ENCODE results near the gene ATXN1. TPM values are rescaled to one million over a fixed set of nuclear protein-coding genes. Genes with fewer than 3 reads are reported as not detected.

Gene ATXN1
- total and polyA plus RNA-seq, 2 of the 8 experiments (the other 6 are each of a cell fraction or from before 2014, with no cell fraction given) = 1.6 to 4.0 TPM

GRCh38 chr6:16494793-16495192 lies 266.5 kb downstream of the ATXN1 start:
- no peak overlapping the region for H3K23ac ChIP-seq (ENCODE audit: insufficient read length)
- peaks cover 4 to 21% (median 9%) of the 10 kb centered on the region in 4 experiments for H3K4me1 ChIP-seq (replicated peaks in 1 of 4; ENCODE audit: control insufficient read depth in 3 of 4, insufficient read depth in 4 of 4, low read length in 3 of 4)
- H4K91ac ChIP-seq (replicated peaks; ENCODE audit: insufficient read length, low read length) = no peak overlapping the region
- H3K79me2 ChIP-seq (ENCODE audit: control insufficient read depth in 1 of 2, insufficient read depth in 2 of 2, low read length in 2 of 2) = no peaks in the 10 kb centered on the region
- H2BK20ac ChIP-seq (ENCODE audit: low read length) = no peak overlapping the region
- H3K9me3 ChIP-seq (ENCODE audit: insufficient read depth in 2 of 2, low read depth in 1 of 2, low read length in 1 of 2) = peaks cover 6 to 8% of the 10 kb centered on the region in 2 experiments; a peak in 1 of 4 replicates
- no peak overlapping the region for H4K5ac ChIP-seq (ENCODE audit: insufficient read length, low read depth, low read length)
- DNase-seq (ENCODE audit: low read depth in 1 of 2, low spot score in 2 of 2) = no peak
- no peak overlapping the region for H3K4ac ChIP-seq (replicated peaks; ENCODE audit: insufficient read length, low read depth, low read length)
- POLR2A ChIA-PET (ENCODE audit: partially characterized antibody) = no interaction called here
- no peak for FAIRE-seq
- H3K4me3 ChIP-seq (ENCODE audit: extremely low read depth in 1 of 4, insufficient read depth in 2 of 4, low read depth in 3 of 4, low read length in 4 of 4) = no peak overlapping the region
- H3K4me2 ChIP-seq (ENCODE audit: insufficient read depth in 1 of 2, low read depth in 2 of 2, low read length in 2 of 2) = no peak overlapping the region
- no peak overlapping the region for H2AFZ ChIP-seq (ENCODE audit: low read length)
- H2BK5ac ChIP-seq (ENCODE audit: low read depth, low read length) = no peak overlapping the region
- no peak overlapping the region for H2BK12ac ChIP-seq (ENCODE audit: low read depth, low read length)
- no peak overlapping the region for H2BK120ac ChIP-seq (replicated peaks; ENCODE audit: low read depth, low read length)
- H3K18ac ChIP-seq (ENCODE audit: extremely low read depth, low read length) = no peak overlapping the region
- no peak overlapping the region for H3K27ac ChIP-seq (ENCODE audit: low read depth, low read length)
- no peak overlapping the region for H3K9ac ChIP-seq (replicated peaks in 1 of 4; ENCODE audit: extremely low read depth in 1 of 4, low read depth in 3 of 4, low read length in 3 of 4)
- H3K79me1 ChIP-seq (ENCODE audit: low read depth, low read length) = no peaks in the 10 kb centered on the region
- 80% methylated on average over 3 of the region's 3 CpGs; no CpG with 5 or more reads in 1 of the 2 experiments for WGBS, 2 experiments (ENCODE audit: extremely low coverage in 1 of 2, insufficient coverage in 1 of 2, insufficient read length in 1 of 2, insufficient replicate concordance in 2 of 2, low coverage in 1 of 2, low lambda C conversion rate in 2 of 2, missing lambda C conversion rate in 1 of 2)
- CTCF ChIA-PET (ENCODE audit: partially characterized antibody) = interaction anchor here (1.8 to 2.9 kb wide), 3 partner anchors 10 to 18 kb away, joined by 6 to 20 read pairs (median 7); no protein-coding TSS in a partner anchor
- no peak overlapping the region for H2AK5ac ChIP-seq (ENCODE audit: low read depth, low read length)
- H3K56ac ChIP-seq (replicated peaks; ENCODE audit: insufficient read length, low read depth, low read length) = no peak overlapping the region
- H4K8ac ChIP-seq (ENCODE audit: extremely low read depth, insufficient read depth, low read length) = no peak overlapping the region
- no peaks in the 10 kb centered on the region for H3K23me2 ChIP-seq (ENCODE audit: low read depth, low read length)
- no peak overlapping the region for H2BK15ac ChIP-seq (ENCODE audit: low read length)
- H3K14ac ChIP-seq (ENCODE audit: insufficient read length) = no peak overlapping the region
- H4K20me1 ChIP-seq (replicated peaks in 1 of 2; ENCODE audit: control insufficient read depth in 1 of 2, insufficient read depth in 2 of 2, low read length in 2 of 2) = no peaks in the 10 kb centered on the region
- no peaks in the 10 kb centered on the region for H3K36me3 ChIP-seq (ENCODE audit: control insufficient read depth in 2 of 4, insufficient read depth in 4 of 4, low read length in 3 of 4)
- no peaks in the 10 kb centered on the region for H3K27me3 ChIP-seq (replicated peaks in 1 of 4; ENCODE audit: control insufficient read depth in 3 of 4, extremely low read depth in 1 of 4, insufficient read depth in 3 of 4, low read length in 3 of 4)
- TF ChIP-seq ASH2L (IDR thresholded peaks at IDR 0.05; ENCODE audit: low read length) (no peak), MAFK (IDR thresholded peaks at IDR 0.05; ENCODE audit: low read depth, low read length) (no peak), RBBP5 (IDR thresholded peaks at IDR 0.05; ENCODE audit: borderline replicate concordance, low read depth, low read length) (no peak), RAD21 (IDR thresholded peaks at IDR 0.05 in 1 of 2, conservative IDR thresholded peaks at IDR 0.05 in 1 of 2; ENCODE audit: low read depth in 2 of 2, low read length in 2 of 2) (no peak), BACH1 (IDR thresholded peaks at IDR 0.05; ENCODE audit: low read length) (no peak), GABPA (IDR thresholded peaks at IDR 0.05; ENCODE audit: borderline replicate concordance, insufficient read depth, low read length) (no peak), CHD1 (IDR thresholded peaks at IDR 0.05; ENCODE audit: low read depth, low read length) (no peak), KDM1A (IDR thresholded peaks at IDR 0.05; ENCODE audit: borderline replicate concordance, low read length) (no peak), TBP (IDR thresholded peaks at IDR 0.05; ENCODE audit: low read depth, low read length) (no peak), SUZ12 (IDR thresholded peaks at IDR 0.05; ENCODE audit: low read length) (no peak), HDAC2 (IDR thresholded peaks at IDR 0.05; ENCODE audit: borderline replicate concordance in 1 of 2, low read depth in 2 of 2, low read length in 2 of 2) (no peak), CREB1 (IDR thresholded peaks at IDR 0.05) (no peak), EP300 (IDR thresholded peaks at IDR 0.05; ENCODE audit: borderline replicate concordance in 1 of 2, low read depth in 2 of 2, low read length in 2 of 2) (no peak), SRF (IDR thresholded peaks at IDR 0.05; ENCODE audit: low read depth, low read length) (no peak)
